GM23338 (cell line): ENCODE data around the gene LSM3. TPM values are rescaled to one million over a fixed set of nuclear protein-coding genes. Genes with fewer than 3 reads are reported as not detected.

Source experiments
- ATAC-seq: fragments of 200-7000 bp; cut with Tn5 transposase; 3 replicates; pipeline ENCODE4 v1.9.1; 2020
- DNase-seq: peaks from one replicate; pipeline ENCODE4 v3.0.0-alpha.2; 2015; ENCODE audit warnings: low spot score
- H2AFZ ChIP-seq: fragments of 200-600 bp; sonication (generic); 2 replicates; pipeline ENCODE4 v1.8.0; 2016; ENCODE audit warnings: antibody characterized with exemption, mild to moderate bottlenecking, moderate library complexity
- H3F3A ChIP-seq: fragments of 200-600 bp; sonication (generic); replicated peaks from 2 replicates; pipeline ENCODE4 v1.8.0; 2017; ENCODE audit warnings: antibody characterized with exemption, mixed run types, low read depth
- H3K27ac ChIP-seq: fragments of 200-600 bp; sonication (generic); 2 replicates; pipeline ENCODE4 v1.6.1; 2016; ENCODE audit warnings: low read depth
- H3K27me3 ChIP-seq: fragments of 200-600 bp; sonication (generic); 2 replicates; pipeline ENCODE4 v1.8.0; 2016; ENCODE audit warnings: mild to moderate bottlenecking, mixed run types, moderate library complexity; ENCODE audit not compliant: insufficient read depth
- H3K36me3 ChIP-seq: fragments of 200-600 bp; sonication (generic); 2 replicates; pipeline ENCODE4 v1.8.0; 2016; ENCODE audit warnings: mild to moderate bottlenecking; ENCODE audit not compliant: insufficient read depth
- H3K4me1 ChIP-seq: fragments of 200-600 bp; sonication (generic); 2 replicates; pipeline ENCODE4 v1.8.0; 2016; ENCODE audit warnings: mild to moderate bottlenecking, moderate library complexity; ENCODE audit not compliant: insufficient read depth
- H3K4me2 ChIP-seq: fragments of 200-600 bp; sonication (generic); 2 replicates; pipeline ENCODE4 v1.7.1; 2017; ENCODE audit warnings: mixed run types
- H3K4me3 ChIP-seq: fragments of 200-600 bp; sonication (generic); 2 replicates; pipeline ENCODE4 v1.6.1; 2016; ENCODE audit warnings: mixed run types
- H3K79me2 ChIP-seq: fragments of 200-600 bp; sonication (generic); replicated peaks from 2 replicates; pipeline ENCODE4 v1.8.0; 2017; ENCODE audit warnings: mild to moderate bottlenecking; ENCODE audit not compliant: insufficient read depth
- H3K9me2 ChIP-seq: fragments of 200-600 bp; sonication (generic); 2 replicates; pipeline ENCODE4 v1.8.0; 2017; ENCODE audit not compliant: insufficient read depth
- H4K20me1 ChIP-seq: fragments of 200-600 bp; sonication (generic); replicated peaks from 2 replicates; pipeline ENCODE4 v1.8.0; 2017; ENCODE audit warnings: mild to moderate bottlenecking; ENCODE audit not compliant: insufficient read depth
- H3K27ac Mint-ChIP-seq: 2 replicates; pipeline ENCODE4 v1.8.0; 2020; ENCODE audit warnings: inconsistent platforms, mild to moderate bottlenecking, moderate library complexity, mixed read lengths
- H3K27me3 Mint-ChIP-seq: 3 replicates; pipeline ENCODE4 v1.8.0; 2022; ENCODE audit warnings: low read depth, mild to moderate bottlenecking, moderate library complexity, mixed read lengths, inconsistent platforms; ENCODE audit not compliant: insufficient read depth, poor library complexity
- H3K36me3 Mint-ChIP-seq: 3 replicates; pipeline ENCODE4 v1.8.0; 2021; ENCODE audit warnings: low read depth, mild to moderate bottlenecking, inconsistent platforms, moderate library complexity, mixed read lengths
- H3K4me1 Mint-ChIP-seq: 3 replicates; pipeline ENCODE4 v1.8.0; 2020; ENCODE audit warnings: mild to moderate bottlenecking, inconsistent platforms, mixed read lengths
- H3K4me3 Mint-ChIP-seq: 3 replicates; pipeline ENCODE4 v1.8.0; 2021; ENCODE audit warnings: moderate library complexity, mild to moderate bottlenecking, inconsistent platforms, mixed read lengths
- H3K9me3 Mint-ChIP-seq: 3 replicates; pipeline ENCODE4 v1.8.0; 2020; ENCODE audit warnings: moderate library complexity, mild to moderate bottlenecking, inconsistent platforms, mixed read lengths
- CTCF ChIP-seq, 2 experiments: fragments of 200-600 bp in 1 of 2; sonication (generic) in 1 of 2; conservative IDR thresholded peaks; 2 replicates each; pipeline versions ENCODE4 v1.5.1 to v1.6.1; 2016 to 2017; ENCODE audit warnings: antibody characterized with exemption in 2 of 2, low read depth in 2 of 2, mild to moderate bottlenecking in 2 of 2, moderate library complexity in 1 of 2
- ETS1 ChIP-seq: IDR thresholded peaks from 2 replicates; pipeline ENCODE4 v1.6.1; 2016; ENCODE audit warnings: antibody characterized with exemption
- JUNB ChIP-seq: IDR thresholded peaks from one replicate; pipeline ENCODE4 v1.6.1; 2016; ENCODE audit warnings: antibody characterized with exemption; ENCODE audit not compliant: unreplicated experiment
- NANOG ChIP-seq: IDR thresholded peaks from 2 replicates; pipeline ENCODE4 v1.6.1; 2016; ENCODE audit warnings: antibody characterized with exemption, borderline replicate concordance
- STAT1 ChIP-seq: IDR thresholded peaks from one replicate; pipeline ENCODE4 v1.6.1; 2016; ENCODE audit warnings: antibody characterized with exemption; ENCODE audit not compliant: unreplicated experiment
- ZNF114 ChIP-seq: fragments of 250-450 bp; sonication (Bioruptor Pico); IDR thresholded peaks from 2 replicates; pipeline ENCODE4 v1.5.0; 2020; ENCODE audit warnings: mild to moderate bottlenecking, moderate library complexity
- ZNF462 ChIP-seq: fragments of 250-450 bp; sonication (Bioruptor Pico); IDR thresholded peaks from 2 replicates; pipeline ENCODE4 v1.5.0; 2020; ENCODE audit warnings: mild to moderate bottlenecking, moderate library complexity
- polyA plus RNA-seq: library from polyadenylated mRNA; unstranded; fragments of >200 nt; fragmentation: Nextera tagmentation; extraction: Ambion mirVana; gene quantifications from 2 replicates; pipeline ENCODE4 v1.2.1, GENCODE V29; 2016
- total RNA-seq: library from RNA; depleted of rRNA; stranded (reverse); fragments of >200 nt; shearing (Covaris generic); gene quantifications from 2 replicates; pipeline ENCODE4 v1.2.3, GENCODE V29; 2014

LSM3 gene
- total and polyA plus RNA-seq, 2 experiments from 2014 or later: 20.1 to 71.5 TPM

- TF ChIP-seq ZNF462 (CRISPR knock-in tag) (no peak), CTCF (conservative IDR thresholded peaks at IDR 0.05; ENCODE audit: low read depth in 2 of 2) (no peak), ETS1 (no peak)
Observed at GRCh38 chr3:14188041-14188754, 9.6 kb downstream of the LSM3 start (continued).

GRCh38 chr3:14194865-14195264, 16.2 kb downstream of the LSM3 start:
- Mint-ChIP-seq H3K36me3 (peaks cover 36% of the 10 kb centered on the region), H3K27me3 (peaks cover 4% of the 10 kb centered on the region)
- DNase-seq: no peak
- TF ChIP-seq JUNB (no peak), ZNF114 (CRISPR knock-in tag) (no peak), STAT1 (no peak), NANOG (no peak)

More at GRCh38 chr3:14194865-14195264, 16.2 kb downstream of the LSM3 start:
- Mint-ChIP-seq H3K27ac (no peak overlapping the region), H3K9me3 (no peaks in the 10 kb centered on the region; the same call in 2 of the 3 replicates), H3K4me1 (peaks cover 3% of the 10 kb centered on the region; the same call in 2 of the 3 replicates), H3K4me3 (no peak overlapping the region)
- Histone ChIP-seq H3K27ac (no peak overlapping the region), H3K9me2 (no peaks in the 10 kb centered on the region), H3K4me1 (no peaks in the 10 kb centered on the region), H3K36me3 (peaks cover 14% of the 10 kb centered on the region; the same call in 1 of the 2 replicates), H3K27me3 (no peaks in the 10 kb centered on the region), H3K79me2 (peaks cover 68% of the 10 kb centered on the region), H3K4me2 (no peak overlapping the region), H3K4me3 (no peak overlapping the region), H2AFZ (no peak overlapping the region), H4K20me1 (peaks cover 34% of the 10 kb centered on the region), H3F3A (no peaks in the 10 kb centered on the region)
- ATAC-seq: no peak
